Activated gamma-delta T cell treated with Interleukin-2 at 50 U/mL for 16 hours (primary cell): ENCODE data around the gene RGCC.

ENCODE experiments used
- DNase-seq: peaks from one replicate; pipeline ENCODE4 v3.0.0-alpha.2; 2020

RGCC gene

DNA sequence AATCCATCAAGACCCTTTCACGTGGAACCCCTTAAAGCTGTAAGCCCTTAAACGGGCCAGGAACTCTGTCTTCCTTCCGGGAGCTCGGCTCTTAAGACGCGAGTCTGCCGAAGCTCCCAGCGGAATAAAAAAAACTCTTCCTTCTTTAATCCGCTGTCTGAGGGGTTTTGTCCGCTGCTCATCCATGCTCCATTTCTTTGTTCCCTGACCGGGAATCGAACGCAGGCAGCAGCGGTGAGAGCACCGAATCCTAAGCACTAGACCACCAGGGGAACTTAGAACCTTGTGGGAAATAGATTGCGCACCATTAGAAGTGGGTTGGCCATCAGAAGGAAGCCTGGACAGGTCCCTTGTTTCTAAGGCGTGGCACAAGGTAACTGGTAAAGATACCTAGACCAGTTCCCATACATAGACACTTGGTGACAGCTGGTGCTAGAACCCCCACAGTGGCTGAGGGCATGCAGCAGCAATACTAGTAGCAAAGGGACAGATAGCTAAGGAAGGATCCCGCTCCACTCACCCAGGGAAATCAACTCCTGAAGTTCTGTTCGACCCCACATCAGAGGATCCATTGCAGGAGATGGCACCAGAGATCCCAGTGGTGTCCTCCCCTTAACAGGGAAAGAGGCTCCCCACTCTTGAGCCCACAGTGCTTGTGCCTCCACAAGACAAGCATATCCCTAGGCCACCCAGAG is 1.5 kb upstream of the RGCC start:
- DNase-seq: no peak

DNA sequence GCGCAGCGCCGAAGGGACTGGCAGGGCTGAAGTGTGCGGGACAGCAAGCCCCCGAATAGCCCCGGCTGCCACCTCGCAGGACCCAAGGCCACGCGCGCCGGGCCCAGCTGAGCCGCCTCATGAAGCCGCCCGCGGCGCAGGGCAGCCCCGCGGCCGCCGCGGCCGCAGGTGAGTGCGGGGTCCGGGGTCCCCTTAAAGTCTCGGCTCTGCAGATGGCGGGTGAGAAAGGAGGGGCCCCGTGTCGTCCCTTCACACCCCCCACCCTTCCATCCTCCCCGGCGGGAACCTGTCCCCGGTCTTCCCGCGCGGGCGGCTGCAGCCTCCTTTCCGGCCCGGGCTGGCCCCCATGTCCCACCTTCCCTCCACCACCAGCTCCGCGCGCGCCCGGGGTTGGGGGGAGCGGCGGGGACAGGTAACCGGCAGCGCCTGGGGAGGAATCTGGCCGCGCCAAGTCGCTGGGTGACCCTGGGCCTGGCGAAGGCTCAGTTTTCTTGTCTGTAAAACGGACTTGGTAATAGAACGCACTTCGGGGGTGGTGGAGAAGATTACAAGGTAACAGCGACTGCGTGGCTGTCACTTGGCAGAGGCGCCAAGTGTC is 338 bp downstream of the RGCC start:
- peak; percentile 31 for DNase-seq

DNA sequence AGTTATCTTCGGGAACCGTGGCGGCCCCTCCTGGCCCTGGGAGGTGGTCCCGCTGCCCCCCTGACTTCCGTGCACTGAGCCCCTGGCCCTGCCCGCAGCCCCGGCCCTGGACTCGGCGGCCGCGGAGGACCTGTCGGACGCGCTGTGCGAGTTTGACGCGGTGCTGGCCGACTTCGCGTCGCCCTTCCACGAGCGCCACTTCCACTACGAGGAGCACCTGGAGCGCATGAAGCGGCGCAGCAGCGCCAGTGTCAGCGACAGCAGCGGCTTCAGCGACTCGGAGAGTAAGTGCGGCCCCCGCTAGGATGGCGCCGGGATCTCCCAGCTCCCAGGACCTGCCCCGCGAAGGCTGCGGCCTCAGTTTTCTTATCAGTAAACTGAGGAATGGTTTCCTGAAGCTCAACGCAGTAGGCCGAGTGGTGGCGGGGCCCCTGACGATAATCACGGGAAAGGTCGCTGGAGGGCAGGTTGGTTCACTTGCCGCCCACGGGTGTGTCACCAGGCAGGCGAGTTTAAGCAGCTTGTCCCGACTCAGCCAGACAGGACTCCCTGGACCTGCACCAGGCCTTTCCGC is 924 bp downstream of the RGCC start:
- peak; percentile 22 for DNase-seq

DNA sequence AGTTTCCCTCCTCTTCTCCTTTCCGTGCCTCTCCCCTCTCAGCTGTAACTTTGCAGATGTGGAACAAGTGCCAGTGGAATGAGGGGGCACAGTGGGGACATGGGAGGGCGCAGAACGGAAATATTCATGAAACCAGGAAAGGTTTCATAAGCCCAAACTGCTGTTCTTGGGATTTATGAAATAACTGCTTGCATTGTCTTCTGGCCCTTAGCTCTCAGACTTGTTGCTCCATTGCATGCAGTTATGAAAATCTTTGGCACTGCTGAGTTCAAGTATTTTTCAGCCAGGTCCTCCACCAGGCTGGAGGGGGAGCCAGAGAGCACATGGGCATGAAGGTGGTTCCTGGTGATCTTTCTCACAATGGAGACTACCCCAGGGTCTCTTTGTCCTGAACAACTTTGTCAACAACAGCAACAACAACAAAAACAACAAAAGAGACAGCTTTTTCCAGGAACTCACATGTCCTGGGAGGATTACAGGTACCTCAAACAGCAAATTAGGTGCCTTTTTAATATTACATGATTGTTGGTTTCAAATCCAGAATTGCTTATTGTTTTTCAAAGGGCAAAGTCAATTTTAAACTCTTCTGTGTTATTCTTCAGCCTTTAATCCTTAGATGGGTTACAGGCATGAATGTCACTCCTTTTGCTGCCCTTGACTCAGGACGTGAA is 1.5 kb downstream of the RGCC start:
- peak; percentile 62 for DNase-seq

DNA sequence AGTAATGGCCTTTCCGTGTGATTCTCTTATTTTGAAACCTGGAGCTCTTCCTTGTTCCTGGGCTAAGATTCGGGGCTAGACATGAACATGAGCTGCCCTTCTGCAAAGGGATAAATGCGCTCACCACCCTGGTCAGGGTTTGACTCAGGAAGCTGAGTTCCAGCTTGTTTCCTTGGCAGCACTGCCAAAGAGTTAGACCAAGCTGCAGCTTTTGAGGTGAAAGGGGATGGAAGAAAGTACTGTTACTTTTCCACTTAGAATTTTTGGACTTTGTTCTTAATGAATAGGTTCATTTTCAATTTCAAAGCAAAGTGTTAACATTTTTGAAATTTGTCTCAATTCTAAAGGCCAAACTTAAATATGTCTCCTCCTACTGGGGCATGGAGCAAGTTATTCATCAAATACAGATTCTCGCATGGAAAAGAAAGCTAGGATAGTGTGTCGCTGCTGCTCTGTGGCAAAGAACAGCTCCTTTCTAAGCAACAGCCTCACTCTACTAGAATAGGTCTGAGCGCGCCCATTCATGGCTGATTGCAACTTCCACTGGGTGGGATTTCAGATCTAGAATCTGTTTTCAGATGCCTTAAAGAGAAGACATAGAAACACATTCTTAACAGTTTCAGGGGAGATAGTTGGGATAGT is 2.2 kb downstream of the RGCC start:
- no peak for DNase-seq

DNA sequence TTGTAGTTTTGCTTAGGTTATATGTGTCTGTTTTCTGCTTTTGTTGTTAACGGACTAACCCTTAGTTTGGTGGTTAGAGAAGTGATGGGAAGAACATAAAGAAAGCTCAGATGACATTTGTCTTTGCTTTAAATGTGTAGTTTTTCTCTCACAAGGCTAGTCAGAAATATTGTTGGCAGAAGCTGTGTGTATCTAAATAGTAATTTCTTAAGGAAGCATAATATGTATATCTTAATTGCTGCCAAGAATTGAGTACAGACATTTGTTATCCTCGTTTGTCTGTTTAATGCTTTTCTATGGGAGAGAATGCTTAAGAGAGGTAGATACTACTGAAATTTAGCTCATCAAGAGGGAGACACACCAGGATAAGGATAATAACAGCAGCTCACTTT is 2.7 kb downstream of the RGCC start:
- DNase-seq: no peak

DNA sequence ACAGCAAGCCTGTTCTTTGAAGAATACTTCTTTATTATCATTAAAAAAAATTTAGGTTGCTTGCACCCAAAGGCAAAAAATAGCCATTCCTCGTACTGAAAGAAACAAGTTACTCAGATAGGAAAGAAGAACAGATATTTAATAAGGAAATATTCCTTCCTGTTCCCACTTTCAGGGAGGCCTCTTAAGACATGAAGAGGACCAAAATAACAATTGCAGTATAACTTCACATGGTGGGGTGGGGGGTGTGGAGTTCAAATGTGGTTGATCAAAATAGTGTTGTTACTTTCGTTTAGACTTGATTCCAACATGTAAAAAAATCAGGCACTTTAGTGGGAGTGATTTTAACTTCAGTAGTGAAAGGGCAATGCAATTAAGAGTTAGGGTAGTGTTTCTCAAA is 3.6 kb downstream of the RGCC start:
- no peak for DNase-seq

DNA sequence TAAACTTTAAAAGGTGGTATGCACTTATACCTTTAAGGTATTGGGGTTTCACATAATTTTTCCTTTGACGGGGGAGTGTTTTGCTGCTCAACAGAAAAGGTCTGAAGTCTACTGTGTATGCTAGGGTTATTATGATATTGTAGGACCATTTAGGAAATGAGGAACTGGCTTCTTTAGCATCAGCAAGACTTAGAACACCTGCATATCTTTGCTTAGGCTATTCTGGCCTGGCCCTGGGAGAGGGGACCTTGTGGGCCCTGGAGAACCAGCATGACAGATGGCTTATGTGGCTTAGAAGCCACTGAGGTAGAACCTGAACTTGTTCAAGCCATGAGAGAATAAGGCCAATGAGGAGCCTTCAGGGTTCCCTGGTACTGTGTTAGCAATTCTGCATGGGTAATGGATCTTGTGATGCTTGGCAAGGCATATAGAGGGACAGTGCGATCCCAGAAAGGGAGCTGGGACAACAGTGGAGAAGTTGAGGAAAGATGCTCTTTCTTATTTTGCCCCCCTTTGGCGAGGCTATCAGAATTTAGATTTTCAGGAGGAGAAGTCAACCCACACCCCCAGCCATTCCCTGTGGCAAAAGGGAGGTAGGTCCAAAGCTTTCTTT is 4.3 kb downstream of the RGCC start:
- DNase-seq: no peak

DNA sequence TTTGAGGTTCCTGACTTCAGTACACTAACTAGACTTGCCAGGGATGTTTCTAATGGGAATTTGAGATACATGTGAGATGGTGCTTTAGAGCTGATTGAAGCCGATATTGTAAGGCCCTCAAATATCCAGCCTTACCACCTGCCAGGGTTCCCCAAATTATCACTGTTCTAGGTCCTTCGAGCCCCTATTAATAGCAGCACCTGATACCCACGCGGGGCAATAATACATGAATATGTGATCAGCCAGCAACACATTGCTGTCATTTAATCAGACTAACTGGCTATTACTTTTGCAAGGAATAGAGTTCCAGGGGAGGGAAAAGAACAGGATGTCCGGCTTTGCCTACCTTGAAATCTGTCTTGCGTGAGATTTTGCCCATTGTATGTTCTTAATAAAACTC is 5.1 kb downstream of the RGCC start:
- DNase-seq: no peak

DNA sequence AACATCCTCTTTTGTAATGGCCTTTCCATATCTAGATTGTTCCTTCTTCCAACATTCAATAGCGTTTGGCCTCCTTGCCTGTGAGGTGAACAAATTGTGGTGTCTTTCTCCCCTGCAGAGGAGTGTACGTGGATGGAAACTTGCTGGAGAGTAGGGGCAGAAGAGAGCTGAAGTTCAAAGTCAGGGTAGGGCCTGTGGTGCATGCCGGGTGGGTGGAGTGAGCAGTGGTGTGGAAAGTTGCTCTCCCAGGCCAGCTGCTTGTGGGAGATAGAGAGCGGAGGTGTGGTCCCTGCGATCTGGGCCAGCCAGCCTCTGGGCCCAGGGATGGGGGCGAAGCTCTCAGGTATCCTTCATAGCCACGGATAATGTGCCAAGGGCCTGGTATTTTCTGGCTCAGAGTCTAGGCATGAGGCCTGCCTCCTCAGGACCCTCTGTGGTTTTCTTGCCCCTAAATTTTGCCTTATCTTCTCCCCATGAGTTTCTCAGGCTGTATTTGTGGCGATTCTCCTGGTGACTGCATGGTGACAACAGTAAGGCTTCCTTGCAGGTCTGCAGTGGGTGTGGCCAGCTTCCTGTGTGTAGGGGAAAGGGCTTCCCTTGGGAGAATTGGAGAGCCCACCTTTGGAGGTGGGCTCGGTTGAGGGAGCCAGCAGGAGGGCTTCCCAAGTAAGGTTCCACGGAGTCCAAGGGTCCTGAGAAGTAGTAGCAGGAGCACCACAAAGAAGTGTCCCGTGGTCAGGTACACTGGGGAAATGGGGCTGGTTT is 6.7 kb downstream of the RGCC start:
- DNase-seq: peak; percentile 17

DNA sequence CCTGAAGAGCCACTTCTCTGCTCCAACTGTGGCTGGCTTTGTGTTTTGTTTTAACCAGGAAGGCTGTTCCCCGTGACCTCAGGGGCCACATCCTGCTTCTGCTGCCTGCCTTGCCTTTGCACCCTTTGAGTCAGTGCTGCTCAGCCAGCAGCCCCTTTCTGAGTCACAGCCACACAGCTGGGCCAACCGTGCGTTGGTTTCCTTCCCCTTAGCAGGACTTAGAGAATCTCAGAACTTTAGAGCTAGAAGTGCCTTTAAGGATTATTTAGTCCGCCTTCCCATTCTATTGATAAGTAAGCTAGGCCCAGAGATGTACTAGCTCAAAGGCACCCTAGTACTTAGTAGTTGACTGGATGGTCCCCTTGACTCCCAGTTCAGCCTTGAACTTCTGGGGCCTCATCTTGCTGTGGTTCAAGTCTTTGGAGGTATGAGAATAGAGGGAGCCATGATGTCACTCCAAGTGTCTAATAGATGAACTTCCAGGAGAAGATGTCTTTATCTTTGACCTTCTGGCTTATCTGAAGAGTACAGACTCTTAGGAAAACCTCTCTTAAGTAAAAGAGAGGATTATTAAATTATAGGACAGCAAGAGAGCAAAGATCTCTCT is 8.0 kb downstream of the RGCC start:
- peak; percentile 87 for DNase-seq

DNA sequence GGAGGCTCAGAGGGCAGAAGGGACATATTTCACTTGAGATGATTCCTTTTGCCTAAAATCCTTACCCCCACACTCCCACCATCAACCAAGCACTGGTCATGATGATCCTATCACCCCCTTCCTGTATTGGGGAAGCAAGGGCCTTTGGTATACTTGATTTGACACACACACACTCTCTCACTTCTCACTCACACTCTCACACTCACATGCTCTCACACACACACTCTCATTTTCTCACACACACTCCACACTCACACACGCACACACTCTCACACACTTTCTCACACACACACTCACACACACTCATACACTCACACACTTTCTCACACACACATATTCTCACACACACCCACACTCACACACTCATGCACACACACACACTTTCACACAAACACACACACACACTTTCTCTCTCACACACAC is 8.6 kb downstream of the RGCC start:
- DNase-seq: no peak

DNA sequence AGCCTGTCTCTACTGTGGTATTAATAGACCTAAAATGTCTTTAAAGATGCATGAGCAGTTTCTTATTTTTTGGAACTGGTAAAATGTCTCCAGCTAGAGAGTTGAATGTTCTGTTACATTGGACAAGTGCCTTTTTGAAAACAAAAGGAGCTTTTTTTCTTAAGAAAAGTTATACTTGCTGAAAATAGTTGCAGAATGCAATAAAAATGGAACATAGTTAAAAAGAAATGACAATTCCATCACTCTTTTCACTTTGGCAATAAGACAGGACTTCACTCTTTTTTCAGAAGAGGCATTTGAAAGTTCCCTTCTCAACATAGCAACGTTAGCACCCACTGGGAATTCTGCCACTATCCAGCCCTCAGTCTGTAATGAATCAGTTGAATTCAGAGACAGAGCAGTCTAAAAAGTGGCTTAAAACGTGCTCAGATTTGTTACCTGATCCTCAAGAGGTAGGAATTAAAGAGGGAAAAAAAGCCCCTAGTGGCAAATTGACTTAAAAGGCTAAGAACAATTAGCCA is 10.1 kb downstream of the RGCC start:
- DNase-seq: no peak

DNA sequence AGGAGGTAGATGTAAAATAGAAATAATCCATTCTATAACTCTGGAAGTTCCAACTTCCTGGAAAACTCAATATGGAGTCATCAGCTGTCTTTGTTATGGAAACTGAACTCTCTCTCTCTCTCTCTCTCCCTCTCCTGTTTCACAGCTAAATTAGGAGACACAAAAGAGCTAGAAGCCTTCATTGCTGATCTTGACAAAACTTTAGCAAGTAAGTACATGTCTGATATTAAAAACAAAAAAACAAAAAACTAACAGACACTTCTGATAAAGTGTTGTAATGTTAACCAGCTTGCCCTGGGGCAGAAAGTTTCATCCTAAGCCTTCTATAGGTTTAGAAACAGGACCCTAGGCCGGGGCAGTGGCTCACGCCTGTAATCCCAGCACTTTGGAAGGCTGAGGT is 11.3 kb downstream of the RGCC start:
- no peak for DNase-seq

DNA sequence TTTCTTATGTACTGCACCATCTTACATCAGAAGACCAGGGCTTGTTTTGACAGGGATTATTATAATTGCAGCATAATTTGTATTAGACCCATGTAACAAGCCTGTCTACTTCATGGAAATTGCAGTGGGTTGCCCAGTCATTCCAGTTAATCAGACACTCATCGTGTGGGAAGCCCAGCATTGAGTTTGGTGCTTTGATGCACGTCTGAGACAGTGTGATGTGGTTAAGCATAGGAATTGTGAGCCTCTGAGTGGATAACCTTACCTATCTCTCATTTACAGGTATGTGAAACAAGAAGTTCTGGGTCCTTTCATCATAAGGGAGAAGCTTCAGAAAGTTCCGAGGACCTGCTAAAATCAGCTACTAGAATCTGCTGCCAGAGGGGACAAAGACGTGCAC is 12.8 kb downstream of the RGCC start:
- no peak for DNase-seq

DNA sequence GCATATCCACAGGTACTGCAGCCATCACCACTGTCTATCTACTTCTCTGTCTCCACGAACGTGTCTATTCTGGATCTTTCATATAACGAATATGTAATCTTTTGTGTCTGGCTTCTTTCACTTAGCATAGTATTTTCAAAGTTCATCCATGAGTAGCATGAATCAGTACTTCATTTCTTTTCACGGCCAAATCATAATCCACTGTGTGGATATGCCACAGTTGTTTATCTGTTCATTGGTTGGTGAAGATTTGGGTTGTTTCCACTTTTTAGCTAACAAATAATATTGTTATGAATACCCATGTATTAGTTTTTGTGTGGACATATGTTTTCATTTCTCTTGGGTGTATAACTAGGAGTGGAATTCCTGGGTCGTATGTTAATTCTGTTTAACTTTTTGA is 14.4 kb downstream of the RGCC start:
- no peak for DNase-seq

DNA sequence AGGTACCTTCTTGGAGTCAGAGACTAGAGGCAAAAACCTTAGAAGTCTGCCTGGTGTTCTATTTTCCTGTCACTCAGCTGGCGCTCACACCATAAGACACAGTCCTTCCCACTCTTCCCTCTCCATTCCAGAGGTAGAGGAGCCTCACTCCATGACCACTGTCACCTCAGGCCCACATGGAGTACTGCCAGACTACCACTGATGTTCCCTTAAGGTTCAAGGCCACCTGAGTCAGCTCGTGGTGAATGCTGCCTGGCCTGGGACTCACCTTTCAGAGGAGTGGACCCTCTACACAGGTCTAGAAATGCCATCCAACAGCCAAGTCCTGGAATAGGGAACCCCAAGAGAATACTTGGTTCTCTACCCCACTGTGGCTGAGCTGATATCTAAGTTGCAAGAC is 29.9 kb downstream of the RGCC start:
- no peak for DNase-seq

DNA sequence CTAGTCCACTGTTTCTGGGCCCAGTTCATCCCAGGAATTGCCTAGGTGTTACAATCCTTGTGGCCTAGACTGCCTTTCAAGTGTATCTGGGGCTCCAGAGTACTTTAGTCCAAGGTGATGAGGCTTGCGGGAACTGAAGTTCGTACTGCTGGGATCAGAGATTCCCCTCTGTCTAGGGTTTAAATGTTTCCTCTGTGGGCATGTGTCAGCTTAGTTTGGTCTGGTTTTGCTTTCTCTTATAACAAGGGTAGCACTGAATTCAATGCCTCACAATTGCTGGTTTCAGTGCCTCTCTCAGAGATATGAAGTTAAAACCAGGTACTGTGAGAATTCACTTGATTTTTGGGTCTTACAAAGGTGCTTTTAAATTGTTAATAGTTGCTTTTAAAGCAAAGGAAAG is 30.8 kb downstream of the RGCC start:
- no peak for DNase-seq

DNA sequence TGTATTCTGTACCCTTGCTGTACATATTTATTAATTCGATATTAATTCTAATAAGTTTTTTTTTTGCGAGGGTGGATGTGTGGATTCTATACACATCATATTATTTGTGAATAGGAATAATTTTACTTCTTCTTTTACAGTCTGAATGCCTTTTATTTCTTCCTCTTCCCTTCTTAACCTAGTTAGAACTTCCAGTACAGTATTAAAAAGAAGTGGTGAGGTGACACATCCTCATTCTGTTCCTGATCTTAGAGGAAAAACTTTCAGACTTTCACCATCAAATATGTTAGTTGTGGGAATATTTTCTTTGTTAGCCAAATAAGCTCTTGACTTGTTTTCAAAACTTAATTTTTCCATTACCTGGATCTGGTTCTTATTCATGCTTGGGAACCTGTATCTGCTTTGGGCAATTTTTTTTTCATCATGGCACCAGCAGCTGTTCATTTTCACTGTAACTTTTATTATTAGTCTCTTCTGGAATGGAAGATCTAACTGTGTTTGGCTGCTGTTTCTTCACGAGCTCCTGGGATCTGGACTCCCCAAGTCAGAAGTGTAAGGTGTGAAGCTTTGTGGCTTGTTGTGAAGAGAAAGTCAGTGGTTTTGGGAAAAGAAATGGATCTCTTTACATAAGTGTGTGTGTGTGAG is 33.1 kb downstream of the RGCC start:
- DNase-seq: no peak

DNA sequence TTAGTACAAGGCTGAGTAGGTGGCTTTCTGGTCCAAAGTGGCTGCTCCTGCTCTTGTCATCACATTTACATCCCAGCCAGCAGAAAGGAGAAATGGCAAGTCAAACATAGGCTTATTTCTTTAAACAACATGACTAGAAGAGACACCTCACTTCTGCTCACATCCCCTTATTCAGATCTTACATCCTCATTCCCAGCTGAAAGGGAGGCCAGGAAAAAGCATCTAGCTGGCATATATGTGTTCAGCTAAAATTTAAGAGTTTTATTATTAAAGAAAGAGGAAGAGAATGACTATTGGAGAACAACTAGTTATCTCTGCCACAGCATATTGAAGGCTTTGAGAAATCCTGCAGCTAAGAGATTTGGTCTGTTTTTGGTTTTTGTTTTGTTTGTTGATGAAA is 34.1 kb downstream of the RGCC start:
- DNase-seq: no peak
